ENCODE data around the gene WIF1.

GRCh38 chr12:65010437-65010836 lies 110.7 kb downstream of the WIF1 start:
- TF ChIP-seq CTCF (IDR thresholded peaks at IDR 0.05) (no peak), POLR2A (IDR thresholded peaks at IDR 0.05) (no peak)
